Measurements from ENCODE around the gene SNX13.

The SNX13 gene

DNA sequence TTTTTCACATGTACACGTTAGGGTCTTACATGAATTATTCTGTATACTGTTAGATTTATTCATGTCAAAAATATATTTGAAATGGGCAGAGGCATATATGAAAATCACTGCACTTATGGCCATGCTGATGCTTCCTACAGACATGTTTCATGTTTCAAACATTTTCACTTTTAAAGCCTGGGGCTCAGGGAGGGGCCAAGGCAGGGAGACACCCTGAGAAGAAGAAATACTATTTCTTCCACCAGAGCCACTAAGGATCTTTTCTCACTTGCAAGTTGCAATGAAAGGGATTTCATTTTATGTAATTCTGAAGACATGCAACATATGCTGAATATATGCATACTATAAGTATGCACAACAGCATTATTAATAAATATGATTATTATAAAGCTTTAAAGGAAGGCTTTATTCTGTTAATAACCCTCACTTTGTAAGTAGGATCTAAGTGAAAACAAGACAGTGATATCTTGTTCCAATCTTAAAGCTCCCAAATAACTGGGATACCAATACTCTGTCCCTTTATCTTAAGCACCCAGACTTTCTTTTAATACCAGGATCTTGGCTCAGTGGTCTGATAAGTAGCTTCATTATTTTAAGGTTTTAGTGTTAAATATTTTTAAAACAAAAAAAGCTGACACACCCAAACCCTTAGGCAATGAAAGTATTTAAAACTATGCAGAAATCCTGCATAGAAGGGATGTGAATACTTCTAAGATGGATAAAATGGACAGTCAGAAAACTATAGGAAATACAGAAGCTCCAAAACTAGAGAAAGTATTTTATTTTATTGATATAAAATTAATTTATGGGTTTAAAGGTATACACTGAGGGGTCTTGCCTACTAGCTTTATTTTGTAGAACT lies 148.0 kb downstream of the SNX13 start:
- no peak for DNase-seq (ENCODE audit: low read depth in 2 of 3, low spot score in 1 of 3)

DNA sequence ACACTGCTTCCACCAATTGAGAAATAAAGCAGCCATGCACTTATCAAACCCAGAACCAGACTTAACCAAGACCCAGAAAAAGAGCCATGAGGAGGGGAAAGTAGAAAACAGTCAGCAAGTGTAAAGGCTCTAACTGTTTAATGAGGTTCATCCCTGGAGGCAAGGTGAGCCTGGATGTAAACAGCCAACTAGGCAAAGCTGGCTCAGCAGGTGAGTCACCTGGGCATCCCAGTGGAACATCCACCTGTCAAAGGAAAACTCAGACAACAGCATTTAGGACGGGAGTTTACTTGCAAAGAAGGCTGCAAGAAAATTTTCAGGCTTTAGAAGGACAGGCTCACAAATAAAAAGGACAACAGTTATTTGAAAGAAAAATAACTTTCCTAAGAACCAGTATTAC lies 153.0 kb downstream of the SNX13 start:
- no peak for DNase-seq (ENCODE audit: low read depth in 2 of 3, low spot score in 1 of 3)

DNA sequence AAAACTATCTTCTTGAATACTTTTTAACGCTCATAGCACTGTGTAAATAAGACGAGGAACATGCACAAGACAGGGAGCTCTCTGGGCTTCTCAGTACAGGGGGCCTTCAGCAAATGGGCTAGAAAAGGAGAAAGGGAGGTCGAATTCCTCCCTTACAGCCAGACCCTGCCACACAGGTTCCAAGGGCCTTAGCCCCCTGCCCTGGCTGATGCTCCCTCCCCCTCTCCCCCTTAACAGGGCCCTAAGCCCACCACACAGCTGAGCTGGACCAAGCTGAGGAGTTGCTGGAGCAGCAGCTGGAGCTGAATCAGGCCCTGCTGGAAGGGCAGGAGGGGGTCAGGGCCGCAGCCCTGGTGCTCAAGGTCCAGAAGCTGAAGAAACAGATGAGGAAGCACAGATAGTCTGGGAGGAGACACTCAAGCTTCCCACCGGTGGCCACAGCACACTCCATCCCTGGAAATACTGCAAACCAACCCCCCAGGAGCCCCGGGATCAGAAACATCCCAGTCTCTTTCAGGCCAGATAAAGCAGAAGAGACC lies 153.9 kb downstream of the SNX13 start:
- no peak for DNase-seq (ENCODE audit: low read depth in 2 of 3, low spot score in 1 of 3)

DNA sequence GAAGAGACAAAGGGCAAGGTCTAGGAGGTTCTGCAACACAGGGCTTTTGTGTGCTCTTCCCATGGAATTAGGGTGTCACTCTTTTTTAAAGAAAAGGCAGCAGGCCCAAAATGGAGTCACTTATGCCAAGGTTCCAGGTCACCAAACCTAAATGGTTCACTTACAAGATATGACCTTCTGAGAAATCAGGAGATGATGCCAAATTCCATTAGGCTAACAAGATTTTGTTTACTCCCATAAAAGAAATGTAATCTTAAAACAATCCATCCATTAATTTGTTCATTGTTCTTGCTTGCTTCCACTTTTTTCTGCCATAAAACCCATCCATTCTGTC lies 158.1 kb downstream of the SNX13 start:
- no peak for DNase-seq (ENCODE audit: low read depth in 2 of 3, low spot score in 1 of 3)

DNA sequence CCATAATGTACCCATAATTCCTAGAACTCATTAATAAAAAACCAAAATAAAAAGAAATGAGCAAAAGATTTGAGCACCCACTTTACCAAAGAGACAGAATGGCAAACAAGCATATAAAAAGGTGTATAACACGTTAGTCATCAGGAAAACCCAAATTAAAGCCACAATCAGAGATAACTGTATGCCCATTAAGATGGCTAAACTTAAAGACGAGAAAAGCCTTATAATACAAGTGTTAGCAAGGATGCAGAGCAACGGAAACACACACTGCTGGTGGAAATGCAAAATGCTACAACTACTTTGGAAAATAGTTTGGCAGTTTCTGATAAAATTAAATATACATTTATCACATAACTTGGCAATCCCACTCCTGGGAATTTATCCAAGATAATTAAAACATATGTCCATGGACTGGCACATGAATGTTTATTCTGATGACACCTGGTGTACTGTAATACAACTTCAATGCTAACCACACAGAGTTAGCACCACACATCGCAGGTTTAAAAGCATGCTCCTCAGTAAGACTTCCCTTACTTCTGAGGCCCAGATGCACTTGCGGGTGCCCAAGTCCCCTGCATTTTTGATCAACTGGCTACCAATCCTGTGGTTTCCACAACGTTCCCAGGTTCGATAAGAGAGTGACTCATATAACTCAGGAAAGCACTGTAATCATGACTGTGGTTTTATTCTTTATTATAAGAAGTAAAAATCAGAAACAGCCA lies 158.6 kb downstream of the SNX13 start:
- no peak for DNase-seq (ENCODE audit: low read depth in 2 of 3, low spot score in 1 of 3)

DNA sequence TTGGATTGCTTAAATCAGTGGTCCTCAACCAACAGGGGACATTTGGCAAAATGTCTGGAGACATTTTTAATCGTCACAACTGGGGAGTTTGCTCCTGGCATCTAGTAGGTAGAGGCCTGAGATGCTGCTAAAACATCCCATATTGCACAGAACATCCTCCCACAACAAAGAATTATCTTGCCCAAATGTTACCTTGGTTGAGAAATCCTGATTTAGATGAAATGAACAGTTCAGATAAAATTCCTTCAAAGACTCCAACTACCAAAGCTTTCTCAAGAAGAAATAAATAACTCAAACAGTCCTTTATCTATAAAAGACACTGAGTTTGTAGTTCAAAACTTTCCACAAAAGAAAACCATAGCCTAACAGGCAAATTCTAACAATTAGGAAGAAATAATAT lies 160.9 kb downstream of the SNX13 start:
- no peak for DNase-seq (ENCODE audit: low read depth in 2 of 3, low spot score in 1 of 3)

DNA sequence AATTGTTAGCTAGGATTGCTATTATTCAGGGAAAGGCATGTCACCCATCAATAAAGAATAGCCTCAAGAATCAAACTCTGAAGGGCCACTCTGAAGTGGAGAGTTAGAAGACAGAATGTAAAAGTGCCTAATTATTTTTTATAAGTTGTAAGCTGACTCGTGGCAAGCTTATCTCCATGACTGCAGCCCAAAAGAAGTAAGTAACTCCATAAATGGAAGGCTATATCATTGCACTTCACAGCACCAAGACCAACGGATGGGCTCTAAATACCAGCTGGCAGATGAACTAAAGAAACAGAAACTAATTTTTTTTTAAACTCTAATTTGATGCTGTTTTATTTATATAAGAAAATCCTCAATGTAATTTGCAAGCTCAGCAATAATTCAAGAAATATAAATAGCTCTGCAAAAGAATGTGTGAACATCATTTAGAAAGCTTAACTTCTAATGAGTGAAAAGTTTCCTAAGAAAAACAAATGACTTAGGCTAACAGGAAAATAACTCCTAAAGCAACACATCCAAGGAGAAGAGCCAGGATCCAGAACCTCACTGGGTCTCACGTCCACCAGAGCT lies 165.5 kb downstream of the SNX13 start:
- DNase-seq (ENCODE audit: low read depth in 2 of 3, low spot score in 1 of 3), result no peak

DNA sequence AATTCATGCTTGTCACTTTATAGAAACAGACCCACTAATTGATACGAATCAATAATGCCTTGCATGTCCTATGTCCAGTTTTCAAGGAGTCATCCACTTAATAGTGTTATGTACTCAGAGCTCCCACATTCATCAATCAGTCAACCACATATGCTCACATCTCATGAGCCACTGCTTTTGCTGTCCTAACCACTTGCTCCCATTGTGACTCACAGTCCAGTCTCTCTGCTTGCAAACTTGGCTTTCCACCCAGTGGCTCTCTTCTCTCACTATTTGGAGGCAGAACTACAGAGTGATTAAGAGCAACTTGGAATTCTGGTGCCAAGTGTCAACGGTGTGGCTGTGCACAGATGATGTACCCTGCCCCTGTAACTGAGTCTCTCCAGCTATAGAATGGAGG lies 166.0 kb downstream of the SNX13 start:
- DNase-seq (ENCODE audit: low read depth in 2 of 3, low spot score in 1 of 3), result no peak

DNA sequence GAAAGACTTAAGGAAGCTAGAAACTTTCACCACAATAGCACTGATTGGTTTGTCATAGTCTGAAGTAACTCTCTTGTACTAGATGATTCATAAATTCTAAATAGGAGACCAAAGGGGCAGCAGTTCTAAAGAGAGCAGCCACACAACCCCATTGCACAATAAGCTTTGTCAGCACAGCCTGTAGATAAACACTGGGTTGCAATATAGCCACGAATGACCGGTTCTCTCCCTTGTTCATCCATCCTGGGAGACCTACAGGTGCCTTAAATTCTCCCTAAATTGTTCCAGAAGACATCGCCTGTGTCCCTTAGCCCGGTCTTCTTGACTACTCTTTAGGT lies 167.0 kb downstream of the SNX13 start:
- no peak for DNase-seq (ENCODE audit: low read depth in 2 of 3, low spot score in 1 of 3)

DNA sequence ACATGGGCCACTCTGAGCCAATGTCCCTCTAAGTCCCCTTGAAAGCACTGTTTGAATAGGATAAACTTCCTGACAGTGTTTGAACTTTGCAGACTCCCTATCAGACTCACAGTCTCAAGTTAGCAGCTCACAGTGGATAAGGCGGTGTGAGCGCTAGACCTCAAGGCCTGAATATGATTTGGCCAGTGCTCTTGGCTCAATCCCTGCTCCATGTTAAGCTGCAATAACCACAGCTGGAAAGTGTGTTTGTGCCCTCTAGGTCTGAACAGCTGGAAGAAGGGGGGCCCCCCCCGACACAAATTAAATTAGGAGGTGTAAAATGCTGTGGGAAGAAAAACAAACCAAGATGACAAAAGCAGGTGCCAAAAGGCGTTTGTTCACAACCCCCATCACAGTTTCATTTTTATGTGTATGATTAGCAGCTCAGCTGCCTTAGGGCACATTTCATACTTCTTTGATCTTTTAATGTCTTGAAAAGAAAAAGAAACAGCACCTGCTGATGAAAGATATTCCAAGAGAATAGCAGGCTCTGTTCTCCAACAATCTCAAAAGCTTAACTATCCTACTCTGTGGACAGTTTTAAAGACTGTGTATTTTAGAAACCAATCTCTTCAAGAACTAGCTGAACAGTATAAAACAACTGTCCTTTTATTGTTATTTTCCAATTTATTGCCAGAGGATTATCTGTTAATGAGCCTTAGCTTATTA lies 167.6 kb downstream of the SNX13 start:
- no peak for DNase-seq (ENCODE audit: low read depth in 2 of 3, low spot score in 1 of 3)

DNA sequence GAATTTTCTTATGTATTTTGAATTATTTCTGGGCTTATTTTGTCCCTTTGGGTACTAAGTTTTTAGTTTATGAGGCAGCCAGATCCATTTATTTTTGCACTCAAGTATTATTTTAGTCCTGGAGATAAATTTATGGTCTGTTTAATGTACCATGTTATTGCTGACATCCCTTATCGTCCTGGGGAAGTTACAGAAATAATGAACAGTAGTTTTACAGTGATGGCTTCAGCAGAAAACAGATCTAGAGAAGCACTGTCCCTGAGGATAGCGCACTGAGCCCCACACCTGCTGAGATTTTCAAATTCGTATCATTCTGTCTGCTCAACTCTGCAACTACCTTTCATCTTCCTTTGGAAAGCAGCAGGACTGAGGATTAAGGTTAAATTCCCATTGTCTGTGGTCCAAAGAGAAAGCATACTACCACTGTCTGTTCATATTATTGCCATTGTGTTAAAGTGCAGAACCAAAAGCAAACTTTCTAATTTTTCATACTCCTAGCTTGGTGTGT lies 168.3 kb downstream of the SNX13 start:
- no peak for DNase-seq (ENCODE audit: low read depth in 2 of 3, low spot score in 1 of 3)

DNA sequence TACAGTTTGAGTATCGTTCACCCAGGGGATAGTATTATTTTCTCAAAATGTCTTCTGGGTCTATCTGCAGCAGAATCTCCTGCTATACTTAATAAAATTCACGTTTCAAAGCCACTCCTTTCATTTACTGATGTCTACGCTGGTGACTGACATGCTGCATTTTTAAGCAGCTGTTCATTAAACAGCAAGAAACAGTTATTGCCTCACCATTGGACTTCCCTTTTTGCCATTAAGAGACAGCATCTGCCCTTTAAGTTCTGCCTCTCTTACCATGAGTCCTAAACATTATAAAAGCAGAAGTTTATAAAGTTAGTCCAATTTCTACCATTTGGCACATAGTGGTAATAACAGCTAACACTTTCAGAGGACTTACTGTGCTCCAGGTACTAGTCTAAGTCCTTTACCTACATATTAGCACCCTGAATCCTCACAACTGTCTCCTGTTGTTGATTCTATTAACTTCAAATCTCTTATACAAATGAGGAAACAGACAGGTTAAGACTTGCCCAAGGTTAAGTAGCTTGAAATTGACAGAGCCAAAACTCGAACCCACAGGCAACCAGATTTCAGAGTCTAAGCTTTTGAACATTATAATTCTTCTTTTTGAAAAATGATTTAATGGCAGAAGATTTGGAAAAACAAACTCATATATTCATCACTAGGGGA lies 169.5 kb downstream of the SNX13 start:
- DNase-seq (ENCODE audit: low read depth in 2 of 3, low spot score in 1 of 3), result no peak

DNA sequence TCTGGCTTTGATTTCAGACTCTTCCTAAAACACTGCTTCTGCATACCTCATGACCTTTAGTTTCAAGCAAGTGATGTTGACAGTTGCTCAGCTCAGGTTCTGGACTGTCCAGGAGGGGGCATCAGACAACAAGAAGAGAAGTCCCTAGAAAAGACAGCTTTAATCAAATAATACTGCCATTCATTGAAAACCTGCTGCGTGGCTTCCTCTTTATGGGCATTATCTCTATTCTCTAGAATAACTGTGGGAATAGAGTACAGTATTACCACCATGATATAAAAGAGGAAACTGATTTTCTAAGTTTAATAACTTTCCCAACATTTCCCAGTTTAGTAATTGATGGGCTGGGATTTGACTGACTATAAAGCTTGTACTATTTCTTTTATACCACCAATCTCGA lies 170.4 kb downstream of the SNX13 start:
- peak; percentile 15 to 55 (median 30) for DNase-seq (ENCODE audit: low read depth in 2 of 3, low spot score in 1 of 3)

DNA sequence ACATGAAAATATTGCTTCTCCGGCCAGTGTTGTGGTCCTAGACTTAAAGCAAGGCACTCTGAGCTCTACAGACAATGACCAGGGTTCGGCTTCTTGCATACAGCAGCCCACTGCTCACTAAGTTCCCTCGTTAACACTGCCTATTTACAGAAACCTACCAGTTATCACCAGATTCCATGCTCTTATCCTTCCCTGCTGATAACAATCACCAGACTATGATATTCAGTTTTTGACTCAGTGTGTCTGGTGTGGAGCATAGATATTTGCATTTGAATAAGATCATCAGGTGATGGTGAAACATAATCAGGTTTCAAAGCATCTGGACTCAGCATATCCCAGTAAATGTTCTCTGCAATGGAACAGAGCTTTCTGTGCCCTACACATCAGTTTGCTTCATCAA lies 182.3 kb downstream of the SNX13 start:
- no peak for DNase-seq (ENCODE audit: low read depth in 2 of 3, low spot score in 1 of 3)

DNA sequence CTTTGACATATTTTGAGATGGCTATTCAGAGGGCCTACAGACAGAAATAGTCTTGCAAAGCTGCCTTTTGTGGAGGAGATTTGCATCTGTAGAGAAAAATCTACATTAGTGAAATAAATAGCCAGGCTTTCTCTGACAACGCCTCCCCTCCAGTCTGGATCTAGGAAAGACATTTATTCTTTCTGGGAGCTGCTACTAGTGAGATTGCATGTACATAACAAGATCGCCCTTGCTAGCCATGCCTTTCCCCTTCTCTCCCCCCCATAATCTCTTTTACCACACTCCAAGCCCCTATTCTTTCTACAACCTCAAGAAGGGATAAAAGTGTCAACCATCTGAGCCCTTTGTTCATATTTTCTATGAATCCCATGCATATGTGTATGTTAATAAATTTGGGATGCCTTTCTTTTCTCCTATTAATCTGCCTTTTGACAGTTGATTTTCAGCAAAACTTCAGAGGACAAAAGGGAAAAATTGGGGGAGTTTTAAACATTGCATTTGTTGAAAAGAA lies 194.2 kb downstream of the SNX13 start:
- no peak for DNase-seq (ENCODE audit: low read depth in 2 of 3, low spot score in 1 of 3)

DNA sequence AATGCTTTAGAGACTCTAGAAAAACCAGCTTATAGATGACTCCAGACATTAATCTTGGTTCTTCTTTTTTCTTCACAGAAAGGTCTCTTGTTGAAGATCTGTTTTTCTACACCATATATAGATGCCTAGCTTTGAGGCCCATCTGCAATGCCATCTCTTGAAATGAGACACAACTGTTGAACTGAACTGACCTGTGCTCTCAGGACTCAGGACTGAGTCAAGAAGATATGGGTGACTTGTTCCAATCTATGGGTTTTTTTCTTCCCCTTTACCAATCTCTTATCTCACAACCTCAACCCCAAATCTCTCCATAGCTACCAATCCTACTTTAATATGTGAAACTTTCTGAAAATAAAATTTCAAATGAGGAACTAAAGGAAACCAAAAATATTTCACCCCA lies 194.7 kb downstream of the SNX13 start:
- no peak for DNase-seq (ENCODE audit: low read depth in 2 of 3, low spot score in 1 of 3)

DNA sequence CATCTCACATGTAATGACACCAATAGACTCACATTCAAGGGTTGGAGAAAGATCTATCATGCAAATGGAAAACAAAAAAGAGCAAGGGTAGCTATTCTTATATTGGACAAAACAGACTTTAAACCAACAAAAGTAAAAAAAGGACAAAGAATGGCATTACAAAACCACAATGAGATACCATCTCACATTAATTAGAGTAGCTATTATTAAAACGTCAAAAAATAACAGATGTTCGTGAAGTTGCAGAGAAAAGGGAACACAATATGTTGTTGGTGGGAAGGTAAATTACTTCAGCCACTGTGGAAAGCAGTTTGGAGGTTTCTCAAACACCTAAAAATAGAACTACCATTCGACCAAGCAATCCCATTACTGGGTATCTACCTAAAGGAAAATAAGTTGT lies 197.0 kb downstream of the SNX13 start:
- no peak for DNase-seq (ENCODE audit: low read depth in 2 of 3, low spot score in 1 of 3)

DNA sequence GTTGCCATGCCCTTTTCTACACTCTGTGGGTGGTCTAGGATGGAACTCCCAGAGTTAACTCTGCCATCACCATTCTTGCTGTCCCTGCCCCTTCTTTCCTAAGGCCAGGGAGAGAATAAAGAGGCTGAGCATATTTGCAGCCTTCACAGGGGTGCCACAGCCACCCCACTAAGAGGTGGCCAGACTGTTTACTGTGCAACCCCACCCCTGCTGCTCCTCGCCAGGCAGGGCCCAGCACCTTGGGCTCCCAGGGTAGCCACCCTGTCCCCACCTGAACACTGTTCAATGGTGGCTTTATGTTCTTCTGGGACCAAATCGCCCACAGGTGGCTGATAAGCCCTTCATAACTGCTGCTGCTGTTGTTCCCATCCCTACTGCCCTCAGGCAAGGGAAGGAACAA lies 198.9 kb downstream of the SNX13 start:
- no peak for DNase-seq (ENCODE audit: low read depth in 2 of 3, low spot score in 1 of 3)
